Liver (tissue), 3 donors: ENCODE results near the gene FBXL13.
"Not testable (repeated sequence)": the region's sequence is repeated elsewhere in the genome, so short reads cannot be mapped to it uniquely, and the experiment has no call there.

ENCODE experiments used
- FOXA1 ChIP-seq: IDR thresholded peaks from 2 replicates; pipeline ENCODE4 v1.6.1; 2016; ENCODE audit warnings: antibody characterized with exemption
- RAD21 ChIP-seq, 2 donors: IDR thresholded peaks; 2 replicates each; pipeline ENCODE4 v1.6.1; 2016; ENCODE audit warnings: antibody characterized with exemption in 2 of 2, mild to moderate bottlenecking in 2 of 2
- REST ChIP-seq: IDR thresholded peaks from 2 replicates; pipeline ENCODE4 v1.6.1; 2016; ENCODE audit warnings: antibody characterized with exemption, mild to moderate bottlenecking
- SP1 ChIP-seq: IDR thresholded peaks from 2 replicates; pipeline ENCODE4 v1.6.1; 2018; ENCODE audit warnings: antibody characterized with exemption, mild to moderate bottlenecking
- ZBTB33 ChIP-seq: IDR thresholded peaks from 2 replicates; pipeline ENCODE4 v1.6.1; 2016; ENCODE audit warnings: antibody characterized with exemption
- TF ChIP-seq, protein P1 (sequence below): fragments of 150-350 bp; IDR thresholded peaks from 2 replicates; pipeline ENCODE4 v1.5.1; 2017; ENCODE audit warnings: improper control_type of control experiment, low read depth, low read length; ENCODE audit not compliant: missing input control
- TF ChIP-seq, protein P2 (sequence below): IDR thresholded peaks from 2 replicates; pipeline ENCODE4 v1.6.1; 2016; ENCODE audit warnings: antibody characterized with exemption
- TF ChIP-seq, protein P3 (sequence below): IDR thresholded peaks from 2 replicates; pipeline ENCODE4 v1.6.1; 2016; ENCODE audit warnings: antibody characterized with exemption
- donor health status: healthy.
- donor health status: healthy.

GRCh38 chr7:102838572-102839101, 236.0 kb downstream of the FBXL13 start:
- TF ChIP-seq ZBTB33; FOXA1; REST; RAD21 (IDR thresholded peaks at IDR 0.05); SP1: not testable (repeated sequence)
- TF ChIP-seq, protein P1, sequence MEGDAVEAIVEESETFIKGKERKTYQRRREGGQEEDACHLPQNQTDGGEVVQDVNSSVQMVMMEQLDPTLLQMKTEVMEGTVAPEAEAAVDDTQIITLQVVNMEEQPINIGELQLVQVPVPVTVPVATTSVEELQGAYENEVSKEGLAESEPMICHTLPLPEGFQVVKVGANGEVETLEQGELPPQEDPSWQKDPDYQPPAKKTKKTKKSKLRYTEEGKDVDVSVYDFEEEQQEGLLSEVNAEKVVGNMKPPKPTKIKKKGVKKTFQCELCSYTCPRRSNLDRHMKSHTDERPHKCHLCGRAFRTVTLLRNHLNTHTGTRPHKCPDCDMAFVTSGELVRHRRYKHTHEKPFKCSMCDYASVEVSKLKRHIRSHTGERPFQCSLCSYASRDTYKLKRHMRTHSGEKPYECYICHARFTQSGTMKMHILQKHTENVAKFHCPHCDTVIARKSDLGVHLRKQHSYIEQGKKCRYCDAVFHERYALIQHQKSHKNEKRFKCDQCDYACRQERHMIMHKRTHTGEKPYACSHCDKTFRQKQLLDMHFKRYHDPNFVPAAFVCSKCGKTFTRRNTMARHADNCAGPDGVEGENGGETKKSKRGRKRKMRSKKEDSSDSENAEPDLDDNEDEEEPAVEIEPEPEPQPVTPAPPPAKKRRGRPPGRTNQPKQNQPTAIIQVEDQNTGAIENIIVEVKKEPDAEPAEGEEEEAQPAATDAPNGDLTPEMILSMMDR: not testable (repeated sequence)
- TF ChIP-seq, protein P2, sequence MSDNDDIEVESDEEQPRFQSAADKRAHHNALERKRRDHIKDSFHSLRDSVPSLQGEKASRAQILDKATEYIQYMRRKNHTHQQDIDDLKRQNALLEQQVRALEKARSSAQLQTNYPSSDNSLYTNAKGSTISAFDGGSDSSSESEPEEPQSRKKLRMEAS: not testable (repeated sequence)
- TF ChIP-seq, protein P3, sequence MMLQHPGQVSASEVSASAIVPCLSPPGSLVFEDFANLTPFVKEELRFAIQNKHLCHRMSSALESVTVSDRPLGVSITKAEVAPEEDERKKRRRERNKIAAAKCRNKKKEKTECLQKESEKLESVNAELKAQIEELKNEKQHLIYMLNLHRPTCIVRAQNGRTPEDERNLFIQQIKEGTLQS: not testable (repeated sequence)
